HG02943 (cell line): ENCODE data around the gene WDR59.
"Not testable (repeated sequence)": the region's sequence is repeated elsewhere in the genome, so short reads cannot be mapped to it uniquely, and the experiment has no call there.

Experiments used
- ATAC-seq: cut with Tn5 transposase; IDR thresholded peaks from one replicate; pipeline ENCODE4 v1.9.1; 2021; ENCODE audit warnings: mild to moderate bottlenecking, low read depth, moderate library complexity; ENCODE audit not compliant: unreplicated experiment

The WDR59 gene

GRCh38 chr16:74921051-74921450 lies 63.9 kb downstream of the WDR59 start:
- ATAC-seq = no peak

GRCh38 chr16:74909665-74910064 lies 75.3 kb downstream of the WDR59 start:
- ATAC-seq = no peak

GRCh38 chr16:74908759-74909158 lies 76.2 kb downstream of the WDR59 start:
- ATAC-seq = not testable (repeated sequence)

- no peak for ATAC-seq
Measured at GRCh38 chr16:74903901-74904678, 80.8 kb downstream of the WDR59 start.

GRCh38 chr16:74903120-74903519 lies 81.8 kb downstream of the WDR59 start:
- no peak for ATAC-seq

GRCh38 chr16:74902161-74902560 lies 82.8 kb downstream of the WDR59 start:
- no peak for ATAC-seq

- ATAC-seq = no peak
Measured at GRCh38 chr16:74901606-74902005, 83.3 kb downstream of the WDR59 start.

- ATAC-seq = no peak
Measured at GRCh38 chr16:74899816-74900215, 85.1 kb downstream of the WDR59 start.

GRCh38 chr16:74898659-74899058 lies 86.3 kb downstream of the WDR59 start:
- ATAC-seq = no peak

GRCh38 chr16:74896389-74897370 lies 88.2 kb downstream of the WDR59 start:
- no peak for ATAC-seq

GRCh38 chr16:74893541-74893940 lies 91.4 kb downstream of the WDR59 start:
- no peak for ATAC-seq

GRCh38 chr16:74892574-74893461 lies 92.1 kb downstream of the WDR59 start:
- ATAC-seq = peak; percentile 96

- ATAC-seq = no peak
Measured at GRCh38 chr16:74888888-74889287, 96.0 kb downstream of the WDR59 start.

- no peak for ATAC-seq
Measured at GRCh38 chr16:74888232-74888862, 96.6 kb downstream of the WDR59 start.

- ATAC-seq = no peak
Measured at GRCh38 chr16:74887084-74887483, 97.8 kb downstream of the WDR59 start.

GRCh38 chr16:74877706-74878105 lies 107.2 kb downstream of the WDR59 start:
- no peak for ATAC-seq

GRCh38 chr16:74874912-74875546 lies 109.9 kb downstream of the WDR59 start:
- no peak for ATAC-seq

GRCh38 chr16:74874123-74874522 lies 110.8 kb downstream of the WDR59 start:
- ATAC-seq = no peak

GRCh38 chr16:74872302-74872701 lies 112.6 kb downstream of the WDR59 start:
- ATAC-seq = no peak
